GM23338 (cell line): ENCODE data around the gene ATXN7L1. TPM values are rescaled to one million over a fixed set of nuclear protein-coding genes. Genes with fewer than 3 reads are reported as not detected.

Source experiments
- ETS1 ChIP-seq: IDR thresholded peaks from 2 replicates; pipeline ENCODE4 v1.6.1; 2016; ENCODE audit warnings: antibody characterized with exemption
- JUNB ChIP-seq: IDR thresholded peaks from one replicate; pipeline ENCODE4 v1.6.1; 2016; ENCODE audit warnings: antibody characterized with exemption; ENCODE audit not compliant: unreplicated experiment
- POLR2AphosphoS5 ChIP-seq: IDR thresholded peaks from 2 replicates; pipeline ENCODE4 v1.6.1; 2016; ENCODE audit warnings: antibody characterized with exemption, low read depth
- ZNF331 ChIP-seq: fragments of 250-450 bp; sonication (Bioruptor Pico); IDR thresholded peaks from 2 replicates; pipeline ENCODE4 v1.5.0; 2020; ENCODE audit warnings: low read depth, mild to moderate bottlenecking, moderate library complexity
- ZNF462 ChIP-seq: fragments of 250-450 bp; sonication (Bioruptor Pico); IDR thresholded peaks from 2 replicates; pipeline ENCODE4 v1.5.0; 2020; ENCODE audit warnings: mild to moderate bottlenecking, moderate library complexity
- polyA plus RNA-seq: library from polyadenylated mRNA; unstranded; fragments of >200 nt; fragmentation: Nextera tagmentation; extraction: Ambion mirVana; gene quantifications from 2 replicates; pipeline ENCODE4 v1.2.1, GENCODE V29; 2016
- total RNA-seq: library from RNA; depleted of rRNA; stranded (reverse); fragments of >200 nt; shearing (Covaris generic); gene quantifications from 2 replicates; pipeline ENCODE4 v1.2.3, GENCODE V29; 2014
- TF ChIP-seq, protein P1 (sequence below): IDR thresholded peaks from one replicate; pipeline ENCODE4 v1.6.1; 2018; ENCODE audit warnings: antibody characterized with exemption; ENCODE audit not compliant: unreplicated experiment

The ATXN7L1 gene
- total and polyA plus RNA-seq, 2 experiments from 2014 or later: 22.8 to 29.8 TPM

DNA sequence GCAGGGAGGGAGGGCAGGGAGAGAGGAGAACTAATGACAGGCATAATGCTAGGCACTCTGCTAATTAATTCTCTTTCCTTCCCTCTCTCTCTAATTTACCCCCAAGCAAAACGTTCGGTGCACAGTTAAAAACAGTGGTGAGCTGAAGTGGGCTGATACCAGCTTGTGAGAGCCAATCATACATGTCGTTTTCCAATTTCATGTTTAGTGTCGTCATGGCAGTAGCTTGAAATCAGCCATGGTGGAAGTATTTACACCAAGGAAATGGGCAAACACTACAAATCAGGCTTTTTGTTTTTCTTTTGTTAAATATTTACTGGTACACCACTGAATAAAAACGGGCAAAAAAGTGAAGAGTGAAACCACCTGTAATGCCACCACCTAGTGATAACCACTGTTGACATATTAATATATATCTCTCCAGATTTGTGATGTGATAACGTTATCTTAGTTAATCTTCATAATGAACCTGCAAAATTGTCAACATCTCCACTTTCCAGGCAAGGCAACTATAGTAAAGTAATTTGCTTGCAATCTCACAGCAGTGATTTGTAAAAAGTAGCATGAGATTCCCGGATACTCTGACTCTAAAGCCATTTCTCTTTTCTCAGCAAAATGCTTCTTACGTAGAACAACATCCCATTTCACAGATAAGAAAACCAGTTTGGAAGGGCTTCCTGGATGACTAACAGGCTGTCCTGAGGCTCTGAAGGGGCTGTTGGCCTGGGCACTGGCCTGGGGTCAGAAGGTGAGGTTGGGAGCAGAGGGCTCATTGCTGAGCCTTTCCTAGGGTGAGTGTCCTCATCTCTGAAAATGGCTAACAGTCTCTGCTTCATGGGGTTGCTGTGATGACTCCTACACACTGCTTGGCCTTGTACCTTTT lies 83.7 kb downstream of the ATXN7L1 start (continued):
- TF ChIP-seq ZNF462 (CRISPR knock-in tag) (no peak), ETS1 (no peak), JUNB (no peak), ZNF331 (CRISPR knock-in tag) (no peak), POLR2AphosphoS5 (no peak)
- TF ChIP-seq, protein P1, sequence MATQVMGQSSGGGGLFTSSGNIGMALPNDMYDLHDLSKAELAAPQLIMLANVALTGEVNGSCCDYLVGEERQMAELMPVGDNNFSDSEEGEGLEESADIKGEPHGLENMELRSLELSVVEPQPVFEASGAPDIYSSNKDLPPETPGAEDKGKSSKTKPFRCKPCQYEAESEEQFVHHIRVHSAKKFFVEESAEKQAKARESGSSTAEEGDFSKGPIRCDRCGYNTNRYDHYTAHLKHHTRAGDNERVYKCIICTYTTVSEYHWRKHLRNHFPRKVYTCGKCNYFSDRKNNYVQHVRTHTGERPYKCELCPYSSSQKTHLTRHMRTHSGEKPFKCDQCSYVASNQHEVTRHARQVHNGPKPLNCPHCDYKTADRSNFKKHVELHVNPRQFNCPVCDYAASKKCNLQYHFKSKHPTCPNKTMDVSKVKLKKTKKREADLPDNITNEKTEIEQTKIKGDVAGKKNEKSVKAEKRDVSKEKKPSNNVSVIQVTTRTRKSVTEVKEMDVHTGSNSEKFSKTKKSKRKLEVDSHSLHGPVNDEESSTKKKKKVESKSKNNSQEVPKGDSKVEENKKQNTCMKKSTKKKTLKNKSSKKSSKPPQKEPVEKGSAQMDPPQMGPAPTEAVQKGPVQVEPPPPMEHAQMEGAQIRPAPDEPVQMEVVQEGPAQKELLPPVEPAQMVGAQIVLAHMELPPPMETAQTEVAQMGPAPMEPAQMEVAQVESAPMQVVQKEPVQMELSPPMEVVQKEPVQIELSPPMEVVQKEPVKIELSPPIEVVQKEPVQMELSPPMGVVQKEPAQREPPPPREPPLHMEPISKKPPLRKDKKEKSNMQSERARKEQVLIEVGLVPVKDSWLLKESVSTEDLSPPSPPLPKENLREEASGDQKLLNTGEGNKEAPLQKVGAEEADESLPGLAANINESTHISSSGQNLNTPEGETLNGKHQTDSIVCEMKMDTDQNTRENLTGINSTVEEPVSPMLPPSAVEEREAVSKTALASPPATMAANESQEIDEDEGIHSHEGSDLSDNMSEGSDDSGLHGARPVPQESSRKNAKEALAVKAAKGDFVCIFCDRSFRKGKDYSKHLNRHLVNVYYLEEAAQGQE: no peak
